Spleen (tissue), 11 donors: ENCODE data around the gene F13A1. TPM values are rescaled to one million over a fixed set of nuclear protein-coding genes. Genes with fewer than 3 reads are reported as not detected.

Source experiments
- DNase-seq: peaks from one replicate; pipeline ENCODE4 v3.0.0-alpha.2; 2020
- H3K27ac ChIP-seq, 8 donors: fragments of 200-600 bp; sonication (generic) in 7 of 8; 1 replicate in 4 of 8; 2 replicates in 4 of 8; pipeline versions ENCODE4 v1.5.0 to v1.8.0; 2016 to 2021; ENCODE audit warnings: inconsistent platforms in 4 of 8, mild to moderate bottlenecking in 4 of 8, moderate library complexity in 1 of 8
- H3K27me3 ChIP-seq, 7 donors: fragments of 200-600 bp; sonication (generic) in 6 of 7; replicated peaks in 1 of 7; 1 replicate in 4 of 7; 2 replicates in 3 of 7; pipeline versions ENCODE4 v1.5.0 to v1.8.0; 2016 to 2021; ENCODE audit warnings: inconsistent platforms in 3 of 7, mild to moderate bottlenecking in 1 of 7
- H3K36me3 ChIP-seq, 6 donors: fragments of 200-600 bp; sonication (generic) in 5 of 6; 1 replicate in 4 of 6; 2 replicates in 2 of 6; pipeline versions ENCODE4 v1.5.0 to v1.8.0; 2016 to 2021; ENCODE audit warnings: inconsistent platforms in 2 of 6
- H3K4me1 ChIP-seq, 6 donors: fragments of 200-600 bp; sonication (generic) in 5 of 6; 1 replicate in 3 of 6; 2 replicates in 3 of 6; pipeline versions ENCODE4 v1.5.0 to v1.8.0; 2016 to 2021; ENCODE audit warnings: inconsistent platforms in 3 of 6
- H3K4me3 ChIP-seq, 8 donors: fragments of 200-600 bp; sonication (generic) in 7 of 8; 1 replicate in 4 of 8; 2 replicates in 4 of 8; pipeline versions ENCODE4 v1.5.0 to v1.8.0; 2016 to 2021; ENCODE audit warnings: inconsistent platforms in 4 of 8, mild to moderate bottlenecking in 4 of 8, moderate library complexity in 2 of 8
- H3K9me3 ChIP-seq, 8 donors: fragments of 200-600 bp; sonication (generic) in 7 of 8; 1 replicate in 4 of 8; 2 replicates in 4 of 8; pipeline versions ENCODE4 v1.5.0 to v1.8.0; 2016 to 2021; ENCODE audit warnings: inconsistent platforms in 4 of 8
- POLR2A ChIP-seq, 3 donors: fragments of 450-650 bp; IDR thresholded peaks; one replicate each; pipeline ENCODE4 v1.5.1; 2017; ENCODE audit warnings: antibody characterized with exemption in 3 of 3, mild to moderate bottlenecking in 1 of 3
- POLR2AphosphoS5 ChIP-seq, 3 donors: sonication (generic); formaldehyde crosslinking; IDR thresholded peaks; one replicate each; pipeline ENCODE4 v1.5.1; 2017; ENCODE audit warnings: antibody characterized with exemption in 3 of 3
- WGBS, 5 donors: extraction: QIAGEN DNeasy Blood & Tissue Kit in 3 of 5; methylation state at CpG; one replicate each; pipeline versions ENCODE4 v1.1.5 to v1.1.7; 2013 to 2018; 5-methylcytosine and 5-hydroxymethylcytosine counted together
- intact Hi-C: fragments of 100-400 bp; cut with DNase I; formaldehyde crosslinking; loops from one replicate; pipeline ENCODE4 v1.15.0; 2023; ENCODE audit warnings: low total_unique reads
- polyA plus RNA-seq, 3 donors: library from polyadenylated mRNA; stranded (reverse); fragments of 200-250 nt; gene quantifications; one replicate each; pipeline ENCODE4 v1.2.1, GENCODE V29; 2013
- total RNA-seq, 7 donors: library from RNA; depleted of rRNA in 3 of 7; stranded (reverse); fragments of >200 nt in 3 of 7; fragmentation: NEBNext Ultra II Directional in 4 of 7; extraction: Animal tissue kit (Norgen Biotek cat#: 25700) in 4 of 7; gene quantifications; one replicate each; pipeline versions ENCODE4 v1.1.0 to v1.2.1, GENCODE V29; 2016 to 2021
- TF ChIP-seq, protein P1 (sequence below), 11 experiments: fragments of 200-600 bp in 7 of 11; fragments of 450-650 bp in 4 of 11; sonication (generic) in 4 of 11; IDR thresholded peaks in 8 of 11; conservative IDR thresholded peaks in 3 of 11; 1 replicate in 7 of 11; 2 replicates in 4 of 11; pipeline versions ENCODE4 v1.4.0 to v1.8.0; 2016 to 2021; ENCODE audit warnings: antibody characterized with exemption in 11 of 11, inconsistent platforms in 4 of 11, mild to moderate bottlenecking in 1 of 11
- donor health status: healthy with polysubstance abuse.
- donor health status: DM: no; HTN: no; CAD: no; lungs with moderate emphysema.
- donor health status: DM: no; HTN: no; CAD: no.
- donor health status: Bipolar disorder and iron deficiency.
- donor health status: healthy.
- donor health status: DM: no; HTN: no; CAD: no.
- donor health status: DM: yes; HTN: yes; CAD: no.

The F13A1 gene
- total and polyA plus RNA-seq, 10 donors: 1.8 to 41.5 (median 25.9) TPM

DNA sequence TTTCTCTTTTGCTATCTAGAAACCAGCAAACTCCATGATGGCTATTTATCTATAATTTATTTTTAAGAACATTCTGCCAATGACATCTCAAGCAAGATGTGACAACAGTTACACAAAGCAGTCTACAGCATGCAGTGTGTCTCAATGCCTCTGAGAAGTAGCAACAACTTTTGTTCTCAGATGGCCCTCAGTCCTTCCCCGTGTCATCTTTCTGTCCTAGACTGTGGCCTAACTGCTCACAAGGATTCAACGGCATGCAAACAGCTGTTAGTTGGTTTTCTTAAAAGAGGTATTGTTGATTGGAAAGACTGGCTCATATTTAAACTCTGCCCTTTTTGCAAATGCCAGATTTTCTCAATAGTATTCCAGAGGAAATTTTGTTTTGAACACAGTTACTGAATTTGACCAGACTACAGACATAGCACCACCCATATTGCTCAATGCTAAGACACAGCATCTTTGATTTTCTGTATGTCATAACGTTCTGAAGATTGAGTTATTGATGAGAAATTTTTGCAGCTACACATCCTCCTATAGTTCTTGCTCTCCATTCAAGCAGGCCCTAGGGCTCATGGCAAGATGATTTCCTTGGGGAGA lies 26.1 kb upstream of the F13A1 start:
- no peak for DNase-seq
- intact Hi-C loops: no loop called here
- H3K9me3 ChIP-seq: no peaks in the 10 kb centered on the region
- peaks cover 0 to 8% (median 0%) of the 10 kb centered on the region in 6 donors for H3K4me1 ChIP-seq
- H3K27ac ChIP-seq: no peak overlapping the region
- WGBS, 5 donors: 43 to 71% (median 64%) methylated on average over 3 of the region's 3 CpGs
- H3K27me3 ChIP-seq: peaks cover 0 to 29% (median 0%) of the 10 kb centered on the region in 7 donors
- TF ChIP-seq POLR2A (IDR thresholded peaks at IDR 0.05) (no peak), POLR2AphosphoS5 (IDR thresholded peaks at IDR 0.05) (no peak)
- TF ChIP-seq, protein P1, sequence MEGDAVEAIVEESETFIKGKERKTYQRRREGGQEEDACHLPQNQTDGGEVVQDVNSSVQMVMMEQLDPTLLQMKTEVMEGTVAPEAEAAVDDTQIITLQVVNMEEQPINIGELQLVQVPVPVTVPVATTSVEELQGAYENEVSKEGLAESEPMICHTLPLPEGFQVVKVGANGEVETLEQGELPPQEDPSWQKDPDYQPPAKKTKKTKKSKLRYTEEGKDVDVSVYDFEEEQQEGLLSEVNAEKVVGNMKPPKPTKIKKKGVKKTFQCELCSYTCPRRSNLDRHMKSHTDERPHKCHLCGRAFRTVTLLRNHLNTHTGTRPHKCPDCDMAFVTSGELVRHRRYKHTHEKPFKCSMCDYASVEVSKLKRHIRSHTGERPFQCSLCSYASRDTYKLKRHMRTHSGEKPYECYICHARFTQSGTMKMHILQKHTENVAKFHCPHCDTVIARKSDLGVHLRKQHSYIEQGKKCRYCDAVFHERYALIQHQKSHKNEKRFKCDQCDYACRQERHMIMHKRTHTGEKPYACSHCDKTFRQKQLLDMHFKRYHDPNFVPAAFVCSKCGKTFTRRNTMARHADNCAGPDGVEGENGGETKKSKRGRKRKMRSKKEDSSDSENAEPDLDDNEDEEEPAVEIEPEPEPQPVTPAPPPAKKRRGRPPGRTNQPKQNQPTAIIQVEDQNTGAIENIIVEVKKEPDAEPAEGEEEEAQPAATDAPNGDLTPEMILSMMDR (IDR thresholded peaks at IDR 0.05 in 8 of 11, conservative IDR thresholded peaks at IDR 0.05 in 3 of 11): no peak
- no peak overlapping the region for H3K4me3 ChIP-seq
- H3K36me3 ChIP-seq: no peaks in the 10 kb centered on the region

DNA sequence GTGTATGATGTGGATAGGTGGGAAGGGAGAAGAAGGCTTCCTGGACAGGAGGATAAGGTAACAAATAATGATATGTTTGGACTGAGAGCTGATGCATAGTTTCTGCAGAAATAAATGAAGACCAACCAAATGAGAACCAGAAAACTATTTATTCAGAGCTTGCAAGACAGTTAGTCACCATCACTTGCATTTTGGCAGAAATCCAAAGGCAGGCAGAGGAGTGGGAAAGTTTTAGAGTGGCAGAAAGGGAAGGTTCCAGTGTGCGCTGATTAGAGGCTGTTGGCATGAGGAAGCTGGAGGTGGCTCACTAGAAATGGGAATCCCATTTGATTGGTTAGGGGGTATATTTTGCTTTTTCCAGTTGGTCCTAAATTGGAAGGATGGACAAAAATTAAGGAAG lies 13.0 kb upstream of the F13A1 start:
- H3K36me3 ChIP-seq: no peaks in the 10 kb centered on the region
- WGBS, 5 donors: 51 to 86% (median 71%) methylated on average over 1 of the region's 1 CpG
- H3K4me1 ChIP-seq: peaks cover 3 to 40% (median 24%) of the 10 kb centered on the region in 6 donors
- DNase-seq: no peak
- intact Hi-C loops: no loop called here
- H3K27ac ChIP-seq: no peak overlapping the region
- TF ChIP-seq POLR2A (IDR thresholded peaks at IDR 0.05) (no peak), POLR2AphosphoS5 (IDR thresholded peaks at IDR 0.05) (no peak)
- TF ChIP-seq, protein P1 (IDR thresholded peaks at IDR 0.05 in 8 of 11, conservative IDR thresholded peaks at IDR 0.05 in 3 of 11): no peak
- H3K4me3 ChIP-seq: no peak overlapping the region
- no peaks in the 10 kb centered on the region for H3K9me3 ChIP-seq
- no peaks in the 10 kb centered on the region for H3K27me3 ChIP-seq

DNA sequence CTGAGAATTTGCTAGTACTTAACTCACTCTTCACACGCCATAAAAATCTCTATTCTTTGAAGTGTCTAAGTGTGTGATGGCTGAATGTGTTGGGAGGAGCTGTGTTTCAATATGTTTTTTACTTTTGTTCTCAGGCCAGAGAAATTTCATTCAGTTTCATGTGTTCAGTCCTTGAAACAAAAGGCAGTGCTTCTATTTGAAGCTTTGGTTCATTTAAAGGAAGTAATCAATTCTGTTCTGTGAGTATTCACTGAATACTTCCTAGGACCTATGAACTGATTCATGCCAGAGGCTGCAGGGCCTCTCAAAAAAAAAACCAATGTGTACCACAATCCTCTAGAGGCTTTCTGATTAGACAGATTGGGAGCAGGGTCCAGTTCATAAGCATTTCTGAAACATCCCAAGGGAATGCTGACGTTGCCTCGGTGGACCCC lies 12.4 kb upstream of the F13A1 start:
- TF ChIP-seq POLR2A (IDR thresholded peaks at IDR 0.05): no peak
- TF ChIP-seq, protein P1 (IDR thresholded peaks at IDR 0.05 in 8 of 11, conservative IDR thresholded peaks at IDR 0.05 in 3 of 11): no peak
- TF ChIP-seq POLR2AphosphoS5 (IDR thresholded peaks at IDR 0.05): no peak
- 55 to 68% (median 59%) methylated on average over 3 of the region's 3 CpGs for WGBS, 5 donors
- peak overlapping the region in 1 of 8 donors; percentile 59 for H3K27ac ChIP-seq
- no peak for DNase-seq
- intact Hi-C loops: no loop called here
- H3K4me3 ChIP-seq: no peak overlapping the region
- peaks cover 3 to 40% (median 24%) of the 10 kb centered on the region in 6 donors for H3K4me1 ChIP-seq
- no peaks in the 10 kb centered on the region for H3K27me3 ChIP-seq
- H3K36me3 ChIP-seq: no peaks in the 10 kb centered on the region
- H3K9me3 ChIP-seq: no peaks in the 10 kb centered on the region

DNA sequence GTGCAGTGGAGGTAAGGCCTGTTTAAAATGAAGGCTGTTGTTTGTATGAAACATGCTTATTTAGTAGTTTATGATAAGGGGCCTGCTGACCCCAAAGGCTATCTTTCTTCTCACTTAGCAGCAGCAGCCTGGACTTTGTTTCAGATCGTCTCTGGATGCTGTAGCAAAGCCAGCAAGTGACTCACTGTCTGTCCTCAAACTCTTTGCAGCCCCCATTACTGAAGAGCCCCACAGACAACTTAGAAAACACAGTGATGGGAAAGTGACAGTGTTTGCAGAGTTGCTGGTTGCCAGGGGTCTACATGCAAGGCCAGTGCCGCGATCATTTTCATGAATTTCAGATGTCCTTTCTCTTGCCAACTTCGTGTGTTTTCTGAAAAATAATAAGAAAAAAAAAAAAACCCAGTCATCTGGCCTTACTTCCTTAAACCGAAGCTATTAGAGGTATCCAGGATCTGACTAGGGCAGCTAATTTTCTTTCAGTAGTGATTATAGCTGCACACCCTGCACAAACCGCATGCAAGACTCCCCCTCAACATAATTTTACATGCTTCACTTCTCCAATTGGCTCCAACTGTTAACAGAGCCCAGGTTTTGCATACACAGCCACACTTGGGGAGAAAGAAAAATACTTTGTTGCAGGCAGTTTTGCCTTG lies 11.6 kb upstream of the F13A1 start:
- H3K27ac ChIP-seq: peak overlapping the region in 5 of 8 donors; percentile 21 to 59 (median 29)
- no peak for DNase-seq
- intact Hi-C loops: no loop called here
- no peaks in the 10 kb centered on the region for H3K27me3 ChIP-seq
- H3K9me3 ChIP-seq: no peaks in the 10 kb centered on the region
- 25 to 34% (median 29%) methylated on average over 6 of the region's 6 CpGs for WGBS, 5 donors
- no peak overlapping the region for H3K4me3 ChIP-seq
- TF ChIP-seq POLR2AphosphoS5 (IDR thresholded peaks at IDR 0.05) (no peak), POLR2A (IDR thresholded peaks at IDR 0.05) (no peak)
- TF ChIP-seq, protein P1 (IDR thresholded peaks at IDR 0.05 in 8 of 11, conservative IDR thresholded peaks at IDR 0.05 in 3 of 11): no peak
- peaks cover 3 to 40% (median 24%) of the 10 kb centered on the region in 6 donors for H3K4me1 ChIP-seq
- no peaks in the 10 kb centered on the region for H3K36me3 ChIP-seq
